ENCODE data around the gene TMEM270. TPM values are rescaled to one million over a fixed set of nuclear protein-coding genes. Genes with fewer than 3 reads are reported as not detected.
"Not testable (repeated sequence)": the region's sequence is repeated elsewhere in the genome, so short reads cannot be mapped to it uniquely, and the experiment has no call there.

The TMEM270 gene
- total RNA-seq, 2 donors from 2014 or later, result not detected

DNA sequence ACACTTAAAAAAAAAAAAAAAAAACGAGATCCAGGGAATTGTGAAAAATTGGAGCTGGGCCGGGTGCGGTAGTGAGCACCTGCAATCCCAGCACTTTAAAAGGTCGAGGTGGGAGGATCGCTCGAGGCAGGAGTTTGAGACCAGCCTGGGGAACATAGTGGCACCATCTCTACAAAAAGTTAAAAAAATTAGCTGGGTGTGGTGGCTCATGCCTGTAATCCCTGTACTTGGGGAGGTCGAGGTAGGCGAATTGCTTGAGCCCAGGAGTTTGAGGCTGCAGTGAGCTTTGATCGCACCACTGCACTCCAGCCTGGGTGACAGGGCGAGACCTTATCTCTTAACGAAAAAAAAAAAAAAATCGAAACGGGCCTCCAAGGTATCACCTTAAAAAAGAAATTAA lies 28.2 kb upstream of the TMEM270 start:
- H3K36me3 ChIP-seq (ENCODE audit: control insufficient read depth, insufficient read depth, low read length), result no peaks in the 10 kb centered on the region
- H3K4me1 ChIP-seq (ENCODE audit: control insufficient read depth, insufficient read depth, low read length), result peaks cover 3% of the 10 kb centered on the region
- TF ChIP-seq, protein P1, sequence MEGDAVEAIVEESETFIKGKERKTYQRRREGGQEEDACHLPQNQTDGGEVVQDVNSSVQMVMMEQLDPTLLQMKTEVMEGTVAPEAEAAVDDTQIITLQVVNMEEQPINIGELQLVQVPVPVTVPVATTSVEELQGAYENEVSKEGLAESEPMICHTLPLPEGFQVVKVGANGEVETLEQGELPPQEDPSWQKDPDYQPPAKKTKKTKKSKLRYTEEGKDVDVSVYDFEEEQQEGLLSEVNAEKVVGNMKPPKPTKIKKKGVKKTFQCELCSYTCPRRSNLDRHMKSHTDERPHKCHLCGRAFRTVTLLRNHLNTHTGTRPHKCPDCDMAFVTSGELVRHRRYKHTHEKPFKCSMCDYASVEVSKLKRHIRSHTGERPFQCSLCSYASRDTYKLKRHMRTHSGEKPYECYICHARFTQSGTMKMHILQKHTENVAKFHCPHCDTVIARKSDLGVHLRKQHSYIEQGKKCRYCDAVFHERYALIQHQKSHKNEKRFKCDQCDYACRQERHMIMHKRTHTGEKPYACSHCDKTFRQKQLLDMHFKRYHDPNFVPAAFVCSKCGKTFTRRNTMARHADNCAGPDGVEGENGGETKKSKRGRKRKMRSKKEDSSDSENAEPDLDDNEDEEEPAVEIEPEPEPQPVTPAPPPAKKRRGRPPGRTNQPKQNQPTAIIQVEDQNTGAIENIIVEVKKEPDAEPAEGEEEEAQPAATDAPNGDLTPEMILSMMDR (conservative IDR thresholded peaks at IDR 0.05), result no peak
- Mint-ChIP-seq H3K9me3 (peaks cover 18% of the 10 kb centered on the region), H3K27ac (peak overlapping the region; percentile 58), H3K36me3 (ENCODE audit: low read depth) (peaks cover 8% of the 10 kb centered on the region), H3K4me1 (peaks cover 47% of the 10 kb centered on the region), H3K27me3 (ENCODE audit: insufficient read depth) (no peaks in the 10 kb centered on the region), H3K4me3 (peak overlapping the region; percentile 39)
- H3K4me3 ChIP-seq (ENCODE audit: low read length), result no peak overlapping the region
- H3K9ac ChIP-seq (ENCODE audit: extremely low read depth, low read length, poor library complexity, severe bottlenecking), result no peak overlapping the region
- no peak overlapping the region for H3K27ac ChIP-seq (ENCODE audit: low read depth, low read length)
- 90 to 92% methylated on average over 8 to 12 of the region's 13 CpGs for WGBS, 2 experiments (ENCODE audit: insufficient coverage in 1 of 2, insufficient read length in 1 of 2)
- H3K9me3 ChIP-seq (ENCODE audit: control insufficient read depth, low read length), result no peaks in the 10 kb centered on the region
- no peaks in the 10 kb centered on the region for H3K27me3 ChIP-seq (ENCODE audit: control insufficient read depth, insufficient read depth, low read length, poor library complexity, severe bottlenecking)
- DNase-seq, result no peak

DNA sequence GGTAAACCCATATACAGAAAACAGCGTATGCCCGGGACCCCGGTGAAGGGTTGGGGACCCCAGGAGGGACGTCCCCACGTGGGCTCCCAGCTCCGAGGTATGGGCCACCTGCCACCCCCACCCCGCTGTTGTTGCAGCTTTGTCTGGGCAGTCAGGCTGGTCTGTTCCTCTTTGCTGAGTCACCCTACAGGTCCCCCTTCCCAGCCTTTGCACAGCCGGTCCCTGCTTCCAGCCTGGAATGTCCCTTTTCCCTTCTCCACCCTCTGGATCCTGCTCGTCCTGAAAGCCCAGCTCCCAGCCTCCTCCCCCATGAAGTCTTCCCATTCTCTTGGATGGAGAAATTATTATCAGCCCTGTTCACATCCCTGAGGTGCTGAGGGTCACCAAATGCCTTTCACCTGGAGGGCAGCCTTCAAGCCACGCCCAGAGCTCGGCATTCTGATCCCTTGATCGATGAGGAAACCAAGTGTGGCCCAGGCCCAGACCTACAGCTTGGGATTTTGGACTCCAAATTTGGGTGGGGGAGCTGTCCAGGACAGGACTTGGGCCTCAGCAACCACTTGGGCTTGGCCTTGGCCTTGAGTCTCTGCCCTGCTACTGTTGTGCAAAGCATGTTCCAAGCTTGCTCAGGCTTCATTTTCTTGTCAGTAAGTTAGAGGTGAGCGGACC lies 27.6 kb upstream of the TMEM270 start:
- H3K9me3 ChIP-seq (ENCODE audit: control insufficient read depth, low read length), result no peaks in the 10 kb centered on the region
- H3K4me1 ChIP-seq (ENCODE audit: control insufficient read depth, insufficient read depth, low read length), result no peaks in the 10 kb centered on the region
- peaks cover 8% of the 10 kb centered on the region for H3K36me3 Mint-ChIP-seq (ENCODE audit: low read depth)
- peak overlapping the region; percentile 86 for H3K27ac Mint-ChIP-seq
- no peaks in the 10 kb centered on the region for H3K27me3 Mint-ChIP-seq (ENCODE audit: insufficient read depth)
- 87 to 93% methylated on average over 7 to 13 of the region's 13 CpGs for WGBS, 2 experiments (ENCODE audit: insufficient coverage in 1 of 2, insufficient read length in 1 of 2)
- H3K27me3 ChIP-seq (ENCODE audit: control insufficient read depth, insufficient read depth, low read length, poor library complexity, severe bottlenecking), result no peaks in the 10 kb centered on the region
- H3K36me3 ChIP-seq (ENCODE audit: control insufficient read depth, insufficient read depth, low read length), result no peaks in the 10 kb centered on the region
- no peak overlapping the region for H3K9ac ChIP-seq (ENCODE audit: extremely low read depth, low read length, poor library complexity, severe bottlenecking)
- TF ChIP-seq, protein P1 (conservative IDR thresholded peaks at IDR 0.05), result no peak
- H3K27ac ChIP-seq (ENCODE audit: low read depth, low read length), result no peak overlapping the region
- peaks cover 43% of the 10 kb centered on the region for H3K4me1 Mint-ChIP-seq
- no peak overlapping the region for H3K4me3 Mint-ChIP-seq
- H3K4me3 ChIP-seq (ENCODE audit: low read length), result no peak overlapping the region
- H3K9me3 Mint-ChIP-seq, result peaks cover 21% of the 10 kb centered on the region
- peak; percentile 80 for DNase-seq

DNA sequence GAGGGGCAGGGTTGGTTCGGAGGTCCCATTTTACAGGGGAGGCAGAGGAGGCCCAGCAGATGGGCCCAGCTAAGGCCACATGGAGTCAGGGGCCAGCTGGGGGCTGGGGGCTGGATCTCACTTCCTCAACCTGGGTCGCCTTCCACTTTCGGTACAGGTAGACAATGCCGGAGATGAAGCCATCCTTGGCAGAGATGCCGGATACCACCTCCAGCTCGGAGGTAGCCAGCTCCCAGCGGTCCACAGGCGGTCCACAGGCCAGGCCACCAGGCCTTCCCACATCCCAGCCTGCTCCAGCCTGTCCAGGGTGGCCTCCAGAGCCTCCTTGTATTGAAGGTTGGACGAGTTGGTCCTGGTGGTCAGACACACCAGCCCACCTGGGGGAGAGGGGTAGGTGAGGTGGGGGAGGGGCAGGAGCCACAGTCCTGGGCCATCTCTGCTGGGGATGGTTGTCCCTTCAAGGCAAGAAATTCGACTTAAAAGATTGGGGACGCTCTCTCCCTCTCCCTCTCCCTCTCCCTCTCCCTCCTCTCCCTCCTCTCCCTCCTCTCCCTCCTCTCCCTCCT lies 26.2 kb upstream of the TMEM270 start:
- H3K4me1 ChIP-seq (ENCODE audit: control insufficient read depth, insufficient read depth, low read length), result no peaks in the 10 kb centered on the region
- TF ChIP-seq, protein P1 (conservative IDR thresholded peaks at IDR 0.05), result no peak
- DNase-seq, result no peak
- H3K9me3 Mint-ChIP-seq, result peaks cover 21% of the 10 kb centered on the region
- H3K27me3 Mint-ChIP-seq (ENCODE audit: insufficient read depth), result no peaks in the 10 kb centered on the region
- H3K27me3 ChIP-seq (ENCODE audit: control insufficient read depth, insufficient read depth, low read length, poor library complexity, severe bottlenecking), result no peaks in the 10 kb centered on the region
- 90 to 100% methylated on average over 7 to 9 of the region's 11 CpGs for WGBS, 2 experiments (ENCODE audit: insufficient coverage in 1 of 2, insufficient read length in 1 of 2)
- peaks cover 8% of the 10 kb centered on the region for H3K36me3 Mint-ChIP-seq (ENCODE audit: low read depth)
- H3K9ac ChIP-seq (ENCODE audit: extremely low read depth, low read length, poor library complexity, severe bottlenecking), result no peak overlapping the region
- H3K4me3 ChIP-seq (ENCODE audit: low read length), result no peak overlapping the region
- peaks cover 32% of the 10 kb centered on the region for H3K4me1 Mint-ChIP-seq
- no peak overlapping the region for H3K27ac ChIP-seq (ENCODE audit: low read depth, low read length)
- no peak overlapping the region for H3K27ac Mint-ChIP-seq
- no peaks in the 10 kb centered on the region for H3K9me3 ChIP-seq (ENCODE audit: control insufficient read depth, low read length)
- no peaks in the 10 kb centered on the region for H3K36me3 ChIP-seq (ENCODE audit: control insufficient read depth, insufficient read depth, low read length)
- no peak overlapping the region for H3K4me3 Mint-ChIP-seq

DNA sequence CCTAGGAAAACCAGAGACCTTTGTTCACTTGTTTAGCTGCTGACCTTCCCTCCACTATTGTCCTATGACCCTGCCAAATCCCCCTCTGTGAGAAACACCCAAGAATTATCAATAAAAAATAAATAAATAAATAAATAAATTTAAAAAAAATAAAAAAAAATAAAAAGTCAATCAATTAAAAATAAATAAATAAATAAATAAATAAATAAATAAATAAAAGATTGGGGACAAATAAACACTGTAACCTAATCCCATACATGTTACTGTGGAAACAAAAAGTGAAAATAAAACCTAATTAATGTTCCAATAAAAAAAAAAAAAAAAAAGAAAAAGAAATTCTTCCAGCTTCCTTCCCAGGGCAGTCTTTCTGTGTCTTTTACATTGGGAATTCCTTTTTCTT lies 23.8 kb upstream of the TMEM270 start:
- H3K4me3 ChIP-seq (ENCODE audit: low read length); H3K27me3 Mint-ChIP-seq (ENCODE audit: insufficient read depth); H3K27ac ChIP-seq (ENCODE audit: low read depth, low read length); DNase-seq; H3K9ac ChIP-seq (ENCODE audit: extremely low read depth, low read length, poor library complexity, severe bottlenecking); H3K9me3 ChIP-seq (ENCODE audit: control insufficient read depth, low read length); H3K27ac Mint-ChIP-seq; H3K4me3 Mint-ChIP-seq; H3K27me3 ChIP-seq (ENCODE audit: control insufficient read depth, insufficient read depth, low read length, poor library complexity, severe bottlenecking); H3K36me3 ChIP-seq (ENCODE audit: control insufficient read depth, insufficient read depth, low read length); H3K4me1 ChIP-seq (ENCODE audit: control insufficient read depth, insufficient read depth, low read length): not testable (repeated sequence)
- Mint-ChIP-seq H3K4me1 (peaks cover 10% of the 10 kb centered on the region), H3K9me3 (peaks cover 21% of the 10 kb centered on the region), H3K36me3 (ENCODE audit: low read depth) (peaks cover 13% of the 10 kb centered on the region)

Measured in endodermal cell (in vitro differentiated cells).